ENCODE data around the gene MEDAG.

Gene MEDAG

GRCh38 chr13:30900952-30901749, 4.9 kb upstream of the MEDAG start:
- Histone ChIP-seq H3K4me3 (ENCODE audit: low read depth, low read length) (no peak overlapping the region), H3K27me3 (ENCODE audit: control insufficient read depth, insufficient read depth, low read length) (no peaks in the 10 kb centered on the region), H3K9ac (no peak overlapping the region), H3K4me1 (no peaks in the 10 kb centered on the region), H3K9me3 (ENCODE audit: control insufficient read depth, low read length) (no peaks in the 10 kb centered on the region), H3K36me3 (ENCODE audit: control insufficient read depth, insufficient read depth, low read length) (no peaks in the 10 kb centered on the region), H3K4me2 (ENCODE audit: low read length) (no peak overlapping the region), H3K27ac (no peak overlapping the region), H2AFZ (no peak overlapping the region), H3K79me2 (no peaks in the 10 kb centered on the region)
- TF ChIP-seq, protein P1, sequence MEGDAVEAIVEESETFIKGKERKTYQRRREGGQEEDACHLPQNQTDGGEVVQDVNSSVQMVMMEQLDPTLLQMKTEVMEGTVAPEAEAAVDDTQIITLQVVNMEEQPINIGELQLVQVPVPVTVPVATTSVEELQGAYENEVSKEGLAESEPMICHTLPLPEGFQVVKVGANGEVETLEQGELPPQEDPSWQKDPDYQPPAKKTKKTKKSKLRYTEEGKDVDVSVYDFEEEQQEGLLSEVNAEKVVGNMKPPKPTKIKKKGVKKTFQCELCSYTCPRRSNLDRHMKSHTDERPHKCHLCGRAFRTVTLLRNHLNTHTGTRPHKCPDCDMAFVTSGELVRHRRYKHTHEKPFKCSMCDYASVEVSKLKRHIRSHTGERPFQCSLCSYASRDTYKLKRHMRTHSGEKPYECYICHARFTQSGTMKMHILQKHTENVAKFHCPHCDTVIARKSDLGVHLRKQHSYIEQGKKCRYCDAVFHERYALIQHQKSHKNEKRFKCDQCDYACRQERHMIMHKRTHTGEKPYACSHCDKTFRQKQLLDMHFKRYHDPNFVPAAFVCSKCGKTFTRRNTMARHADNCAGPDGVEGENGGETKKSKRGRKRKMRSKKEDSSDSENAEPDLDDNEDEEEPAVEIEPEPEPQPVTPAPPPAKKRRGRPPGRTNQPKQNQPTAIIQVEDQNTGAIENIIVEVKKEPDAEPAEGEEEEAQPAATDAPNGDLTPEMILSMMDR (IDR thresholded peaks at IDR 0.05) = no peak

GRCh38 chr13:30904043-30904442, 2.0 kb upstream of the MEDAG start:
- H3K36me3 ChIP-seq (ENCODE audit: control insufficient read depth, insufficient read depth, low read length) = no peaks in the 10 kb centered on the region
- H3K4me3 ChIP-seq (ENCODE audit: low read depth, low read length) = no peak overlapping the region
- peaks cover 7% of the 10 kb centered on the region for H3K4me1 ChIP-seq
- no peaks in the 10 kb centered on the region for H3K27me3 ChIP-seq (ENCODE audit: control insufficient read depth, insufficient read depth, low read length)
- H2AFZ ChIP-seq = no peak overlapping the region
- TF ChIP-seq, protein P1 (IDR thresholded peaks at IDR 0.05) = no peak
- H3K27ac ChIP-seq = no peak overlapping the region
- no peaks in the 10 kb centered on the region for H3K9me3 ChIP-seq (ENCODE audit: control insufficient read depth, low read length)
- H3K9ac ChIP-seq = no peak overlapping the region
- H3K79me2 ChIP-seq = no peaks in the 10 kb centered on the region
- no peak overlapping the region for H3K4me2 ChIP-seq (ENCODE audit: low read length)

- TF ChIP-seq, protein P1 (IDR thresholded peaks at IDR 0.05) = no peak
- peaks cover 20% of the 10 kb centered on the region for H3K4me1 ChIP-seq
- H2AFZ ChIP-seq = peak overlapping the region; percentile 88
- H3K9ac ChIP-seq = no peak overlapping the region
- no peaks in the 10 kb centered on the region for H3K9me3 ChIP-seq (ENCODE audit: control insufficient read depth, low read length)
- H3K4me3 ChIP-seq (ENCODE audit: low read depth, low read length) = no peak overlapping the region
- no peaks in the 10 kb centered on the region for H3K36me3 ChIP-seq (ENCODE audit: control insufficient read depth, insufficient read depth, low read length)
- H3K27me3 ChIP-seq (ENCODE audit: control insufficient read depth, insufficient read depth, low read length) = no peaks in the 10 kb centered on the region
- H3K4me2 ChIP-seq (ENCODE audit: low read length) = peak overlapping the region; percentile 34
- peak overlapping the region; percentile 66 for H3K27ac ChIP-seq
- no peaks in the 10 kb centered on the region for H3K79me2 ChIP-seq
Observed at GRCh38 chr13:30906411-30907051, 460 bp downstream of the MEDAG start.

GRCh38 chr13:30907121-30907861, 1.2 kb downstream of the MEDAG start:
- Histone ChIP-seq H3K4me3 (ENCODE audit: low read depth, low read length) (no peak overlapping the region), H3K79me2 (no peaks in the 10 kb centered on the region), H3K9me3 (ENCODE audit: control insufficient read depth, low read length) (no peaks in the 10 kb centered on the region), H3K36me3 (ENCODE audit: control insufficient read depth, insufficient read depth, low read length) (no peaks in the 10 kb centered on the region), H3K4me2 (ENCODE audit: low read length) (no peak overlapping the region), H3K27me3 (ENCODE audit: control insufficient read depth, insufficient read depth, low read length) (no peaks in the 10 kb centered on the region), H3K4me1 (peaks cover 20% of the 10 kb centered on the region), H2AFZ (peak overlapping the region; percentile 88), H3K9ac (no peak overlapping the region), H3K27ac (peak overlapping the region; percentile 66)
- TF ChIP-seq, protein P1 (IDR thresholded peaks at IDR 0.05) = no peak

Measured in parathyroid adenoma (tissue), 2 donors.